NCI-H146 (cell line): Measurements from ENCODE around the gene CDH5.

Experiments
- DNase-seq: peaks from one replicate; lab custom pipeline; 2025; lab: John Stamatoyannopoulos, UW

Gene CDH5

DNA sequence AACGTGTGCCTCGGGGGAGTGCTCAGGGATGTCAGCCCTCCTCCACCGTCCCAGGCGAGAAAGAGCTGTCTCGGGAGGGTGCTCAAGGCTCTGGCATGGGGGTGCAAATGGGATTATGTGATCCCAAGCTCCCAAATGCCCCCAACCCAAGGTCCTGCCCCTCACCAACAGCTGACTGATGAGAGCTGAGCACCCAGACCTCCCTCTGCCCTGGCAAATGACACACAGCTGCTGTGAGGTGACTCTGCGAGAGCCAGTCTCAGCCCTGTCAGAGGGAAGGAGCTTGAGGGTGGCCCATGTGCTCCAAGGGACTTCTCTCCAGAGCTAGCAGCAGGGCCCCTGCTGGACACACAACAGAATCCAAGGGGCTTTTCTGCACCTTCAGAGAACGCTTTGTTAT, 7.7 kb downstream of the CDH5 start:
- no peak for DNase-seq

DNA sequence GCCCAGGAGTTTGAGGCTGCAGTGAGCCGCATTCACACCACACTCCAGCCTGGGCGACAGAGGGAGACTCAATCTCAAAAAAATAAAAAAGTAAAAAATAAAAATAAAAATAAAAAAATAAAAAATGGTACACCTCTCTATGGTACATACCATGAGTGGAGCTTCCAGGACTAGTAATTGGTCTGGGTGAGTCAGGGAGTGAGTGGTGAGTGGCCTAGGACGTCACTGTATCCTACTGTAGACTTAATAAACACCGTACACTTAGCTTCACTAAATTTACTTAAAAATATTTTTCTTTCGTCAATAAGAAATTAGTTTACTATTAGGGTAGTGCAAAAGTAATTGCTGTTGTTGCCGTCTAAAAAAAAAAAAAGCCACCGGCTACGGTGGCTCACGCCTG, 9.0 kb downstream of the CDH5 start:
- no peak for DNase-seq

GRCh38 chr16:66376114-66376513, 9.6 kb downstream of the CDH5 start:
- no peak for DNase-seq

DNA sequence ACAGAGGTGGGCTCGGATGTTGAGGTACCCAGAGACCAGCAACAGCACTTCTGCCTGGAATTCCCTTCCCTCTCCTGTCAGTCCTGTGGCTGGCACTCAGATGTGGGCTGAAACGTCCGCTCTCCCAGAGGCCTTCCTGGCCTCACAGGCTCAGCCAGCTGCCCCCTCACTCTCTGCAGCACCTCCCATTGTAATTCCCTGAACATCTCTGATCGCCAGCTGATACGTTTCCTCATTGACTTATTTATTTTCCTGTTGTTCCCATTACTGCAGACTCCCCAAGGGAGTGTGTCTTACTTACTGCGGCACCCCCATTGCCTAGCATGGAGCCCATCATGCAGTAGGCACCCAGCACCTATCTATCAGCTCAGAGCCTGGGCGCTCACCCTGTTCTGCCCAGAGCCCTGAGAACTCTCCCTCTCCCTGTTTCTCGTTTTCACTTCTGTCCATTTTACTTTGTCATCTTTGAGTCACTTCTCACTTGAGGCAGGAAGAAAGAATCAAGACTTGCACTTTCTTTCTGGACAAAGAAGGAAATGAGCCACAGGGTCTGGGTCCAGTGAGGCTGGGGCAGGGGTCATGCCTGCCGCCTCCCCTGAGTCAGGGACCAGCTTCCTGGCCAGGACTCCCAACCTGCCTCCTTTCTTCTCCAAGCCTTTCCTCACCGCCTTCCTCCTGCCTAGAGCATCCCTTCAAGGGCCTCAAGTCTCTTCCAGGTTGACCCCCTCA, 10.2 kb downstream of the CDH5 start:
- DNase-seq, result no peak

DNA sequence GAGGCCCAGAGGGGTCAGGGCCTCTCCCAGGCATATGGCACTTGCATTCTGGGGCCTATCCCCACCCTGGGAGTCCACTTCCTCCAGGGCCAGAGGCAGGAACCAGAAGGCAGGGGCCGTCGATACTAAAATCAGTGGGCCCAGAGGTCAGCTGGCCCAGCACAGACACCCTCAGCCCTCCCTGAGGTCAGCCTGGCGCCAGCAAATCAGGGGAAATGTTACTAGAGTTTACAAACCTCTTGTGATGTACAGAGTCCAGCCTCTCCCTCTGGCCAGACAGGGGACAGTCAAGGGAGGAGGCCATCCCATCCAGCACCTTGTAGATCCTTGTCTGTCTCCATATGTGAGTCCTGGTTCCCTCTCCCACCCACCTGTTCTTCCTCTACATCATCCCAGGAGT, 10.8 kb downstream of the CDH5 start:
- no peak for DNase-seq

GRCh38 chr16:66378741-66379570, 12.5 kb downstream of the CDH5 start:
- DNase-seq, result no peak

DNA sequence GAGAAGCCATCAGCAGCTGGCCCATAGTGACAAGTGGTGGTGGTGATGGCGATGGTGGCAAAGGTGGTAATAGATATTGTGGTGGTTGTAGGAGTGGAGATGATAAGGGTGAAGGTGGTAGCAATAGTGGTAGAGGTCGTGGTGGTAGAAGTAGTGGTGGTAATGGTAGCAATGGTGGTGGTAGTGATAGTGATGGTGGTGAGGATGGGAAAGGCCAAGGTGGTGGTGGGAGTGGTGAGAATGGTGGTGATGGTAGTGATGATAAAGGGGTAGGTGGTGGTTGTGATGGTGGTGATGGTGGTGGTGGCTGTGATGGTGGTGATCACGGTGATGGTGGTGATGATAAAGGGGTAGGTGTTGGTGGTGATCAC, 13.1 kb downstream of the CDH5 start:
- DNase-seq, result no peak

DNA sequence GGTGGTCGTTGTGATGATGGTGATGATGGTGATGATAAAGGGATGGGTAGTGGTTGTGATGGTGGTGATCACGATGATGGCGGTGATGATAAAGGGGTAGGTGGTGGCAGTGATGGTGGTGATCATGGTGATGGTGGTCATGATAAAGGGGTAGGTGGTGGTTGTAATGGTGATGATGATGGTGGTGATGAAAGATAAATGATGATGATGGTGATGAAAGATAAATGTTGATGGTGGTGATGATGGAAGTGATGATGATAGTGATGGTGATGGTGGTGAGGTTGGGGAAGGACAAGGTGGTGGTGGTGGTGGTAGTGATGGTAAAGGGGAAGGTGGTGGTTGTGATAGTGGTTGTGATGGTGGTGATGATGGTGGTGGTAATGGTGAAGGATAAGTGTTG, 13.9 kb downstream of the CDH5 start:
- DNase-seq, result no peak

DNA sequence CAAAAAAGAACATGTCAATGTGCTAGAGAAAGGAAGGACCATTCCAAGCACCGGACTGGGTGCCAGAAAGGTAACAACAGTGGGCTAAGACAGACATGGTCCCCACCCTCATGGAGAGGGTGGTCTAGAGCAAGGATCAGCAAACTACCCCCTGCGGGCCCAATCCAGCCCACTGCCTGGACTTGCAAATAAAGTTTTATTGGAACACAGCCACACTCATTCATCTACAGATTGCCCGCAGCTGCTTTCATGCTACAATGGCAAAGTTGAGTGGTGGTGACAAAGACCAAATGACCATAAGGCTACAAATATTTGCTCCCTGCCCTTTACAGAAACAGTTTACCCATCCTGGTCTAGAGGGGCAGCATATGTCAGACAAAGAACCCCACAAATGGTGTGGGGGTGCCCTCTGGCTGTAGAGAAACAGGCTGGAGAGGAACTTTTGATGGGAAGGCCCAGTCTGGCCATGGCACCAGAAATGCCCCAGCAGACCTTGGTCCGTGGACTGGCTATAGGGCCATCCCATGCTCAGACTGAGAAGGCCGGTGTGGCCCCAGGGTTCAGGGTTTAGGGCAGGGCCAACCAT, 15.2 kb downstream of the CDH5 start:
- no peak for DNase-seq

DNA sequence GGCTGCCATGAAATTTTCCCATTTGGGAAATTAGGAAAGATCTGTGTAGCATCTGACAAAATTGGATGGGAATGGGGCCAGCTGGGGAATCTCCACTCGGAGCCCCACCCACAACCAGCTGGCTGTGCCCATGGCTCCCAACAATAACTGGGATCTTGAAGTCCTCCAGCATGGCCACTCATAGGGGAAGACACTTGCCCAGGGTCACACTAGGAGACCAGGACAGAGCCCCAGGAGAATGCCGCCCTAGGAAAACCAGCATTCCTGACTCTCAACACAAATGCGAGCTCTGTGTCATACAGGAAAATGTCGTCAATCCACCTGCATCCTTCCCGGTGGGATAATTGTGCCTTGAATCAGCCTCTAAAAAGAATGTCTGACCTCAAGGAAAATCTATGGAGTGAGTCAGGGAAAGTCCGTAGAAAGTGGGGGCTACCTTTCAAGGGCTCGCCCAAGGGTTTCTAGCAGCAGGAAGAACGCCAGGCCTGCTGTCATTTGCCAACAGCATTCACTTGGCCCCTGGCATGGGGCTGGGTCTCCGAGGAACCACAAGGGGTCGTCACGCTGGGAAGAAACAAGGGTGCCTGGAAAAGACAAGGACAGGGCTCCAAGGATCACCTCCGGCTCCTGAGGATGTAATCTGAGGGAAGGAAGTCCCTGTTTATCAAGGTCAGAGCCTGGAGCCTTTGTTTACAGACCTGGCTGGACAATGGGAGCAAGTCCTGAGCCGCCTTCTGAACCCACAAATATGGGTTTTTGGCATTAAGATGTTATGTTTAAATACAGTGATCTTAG, 15.9 kb downstream of the CDH5 start:
- no peak for DNase-seq

- no peak for DNase-seq
Measured at GRCh38 chr16:66382966-66383299, 16.4 kb downstream of the CDH5 start.

DNA sequence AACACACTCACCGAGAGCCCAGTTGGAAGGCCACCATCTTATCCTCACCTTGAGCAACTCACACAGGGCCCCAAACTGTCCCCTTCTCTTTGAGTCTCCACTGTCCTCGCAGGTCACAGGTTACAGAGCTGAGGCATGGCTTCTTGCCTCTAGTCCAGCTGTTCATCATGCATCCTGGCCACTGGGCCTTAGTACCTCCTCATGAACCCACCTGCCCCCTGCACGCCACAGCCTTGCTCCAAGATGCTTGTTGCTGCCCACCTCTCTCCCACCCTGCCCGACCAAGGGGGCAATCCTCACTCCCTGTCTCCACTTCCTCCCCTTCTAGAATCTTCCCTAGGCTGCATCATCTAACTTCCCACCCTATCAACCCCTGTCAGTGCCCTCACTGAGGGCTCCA, 17.1 kb downstream of the CDH5 start:
- DNase-seq, result no peak

DNA sequence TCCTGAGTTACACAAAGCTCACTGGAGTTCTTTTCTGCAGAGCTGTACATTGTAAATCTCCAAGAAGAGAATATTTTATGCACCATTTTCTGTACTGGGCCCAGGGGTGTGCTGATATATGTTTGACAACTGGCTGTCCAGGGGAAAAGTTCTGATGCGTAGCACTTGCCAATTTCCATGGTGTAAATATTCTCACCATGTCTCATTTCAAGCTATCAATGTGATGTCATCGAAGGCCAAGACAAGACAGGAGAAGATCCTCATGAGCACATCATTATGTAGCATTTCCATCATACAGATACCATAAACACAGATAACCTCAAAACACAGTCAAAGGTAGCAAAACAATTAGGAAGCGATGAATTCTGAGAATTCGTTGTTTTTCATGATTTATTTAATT, 18.9 kb downstream of the CDH5 start:
- no peak for DNase-seq

GRCh38 chr16:66386629-66387622, 20.4 kb downstream of the CDH5 start:
- DNase-seq, result no peak

- no peak for DNase-seq
Measured at GRCh38 chr16:66387817-66388332, 21.4 kb downstream of the CDH5 start.

DNA sequence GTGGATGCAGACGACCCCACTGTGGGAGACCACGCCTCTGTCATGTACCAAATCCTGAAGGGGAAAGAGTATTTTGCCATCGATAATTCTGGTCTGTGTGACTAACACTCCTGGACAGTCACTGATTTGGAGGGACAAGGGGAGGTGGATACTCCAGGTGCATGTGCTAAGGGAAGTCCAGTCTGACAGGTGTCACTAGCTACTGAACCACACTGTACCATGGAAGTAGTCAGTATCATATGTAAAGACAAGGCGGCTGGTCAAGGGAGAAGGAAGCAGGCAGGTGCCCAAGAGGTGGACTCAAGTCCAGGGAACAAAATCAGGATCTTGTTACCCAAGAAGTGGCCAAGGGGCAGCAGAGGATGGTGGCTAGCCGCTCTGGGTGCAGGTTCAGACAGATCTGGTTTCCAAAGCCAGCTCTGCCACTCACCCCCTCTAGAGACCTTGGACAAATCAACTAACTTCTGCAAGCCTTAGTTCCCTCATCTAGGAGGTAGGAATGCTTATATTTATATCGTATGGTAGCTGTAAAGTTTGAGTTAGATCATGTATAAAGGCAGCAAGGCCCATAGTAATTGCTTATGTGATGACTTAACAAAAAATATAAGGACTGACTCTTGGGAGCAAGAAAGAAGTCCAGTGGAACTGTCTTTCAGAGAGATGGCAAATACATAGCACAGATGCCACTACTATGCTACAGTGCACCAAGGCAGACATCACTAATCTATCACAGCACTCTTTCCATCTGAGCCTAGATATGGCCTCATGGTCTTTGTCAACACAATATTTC, 22.1 kb downstream of the CDH5 start:
- no peak for DNase-seq

GRCh38 chr16:66389256-66390176, 23.0 kb downstream of the CDH5 start:
- no peak for DNase-seq

DNA sequence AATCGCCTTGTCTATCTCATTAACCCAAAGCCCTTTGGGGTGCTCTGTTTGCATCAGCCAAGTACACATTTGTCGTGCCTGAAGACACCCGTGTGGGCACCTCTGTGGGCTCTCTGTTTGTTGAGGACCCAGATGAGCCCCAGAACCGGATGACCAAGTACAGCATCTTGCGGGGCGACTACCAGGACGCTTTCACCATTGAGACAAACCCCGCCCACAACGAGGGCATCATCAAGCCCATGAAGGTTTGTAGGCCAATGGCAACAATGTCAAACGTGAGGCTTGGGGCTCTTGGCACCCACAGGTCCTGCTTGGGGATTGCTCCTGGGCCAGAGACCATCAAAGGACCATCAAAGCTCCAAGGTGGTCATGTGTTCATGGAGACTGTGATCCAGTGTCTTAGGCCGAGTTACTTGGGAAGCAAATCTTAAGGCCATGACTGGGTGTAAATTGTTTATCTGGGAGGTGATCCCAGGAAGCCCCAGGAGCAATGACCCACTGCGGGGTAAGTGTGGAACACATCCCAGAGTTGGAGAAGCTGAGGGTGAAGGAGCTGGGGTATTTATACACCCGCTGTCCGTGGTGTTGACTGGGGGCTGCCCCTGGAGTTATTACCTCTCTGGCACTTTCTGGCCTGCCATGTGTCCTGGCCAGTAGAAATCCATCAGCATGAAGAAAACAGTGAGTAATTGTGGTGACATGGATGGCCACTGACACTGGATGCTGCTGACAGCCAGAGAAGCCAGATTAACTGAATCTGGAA, 24.0 kb downstream of the CDH5 start:
- no peak for DNase-seq
